Measurements from ENCODE around the gene SNX15.

The SNX15 gene

GRCh38 chr11:65047581-65048422 lies 20.6 kb downstream of the SNX15 start:
- Histone ChIP-seq H3K4me3 (ENCODE audit: low read depth, low read length) (no peak overlapping the region), H3K27me3 (no peaks in the 10 kb centered on the region), H3K9me3 (no peaks in the 10 kb centered on the region), H3K36me3 (no peaks in the 10 kb centered on the region), H3K4me1 (no peaks in the 10 kb centered on the region)
- DNase-seq = no peak
- no peak for TF ChIP-seq CTCF (IDR thresholded peaks at IDR 0.05; ENCODE audit: low read depth, low read length)

GRCh38 chr11:65051398-65051858 lies 24.2 kb downstream of the SNX15 start:
- no peak for DNase-seq

GRCh38 chr11:65053827-65054508 lies 26.7 kb downstream of the SNX15 start:
- TF ChIP-seq CTCF (IDR thresholded peaks at IDR 0.05; ENCODE audit: low read depth, low read length) = no peak
- H3K36me3 ChIP-seq = no peaks in the 10 kb centered on the region
- no peak overlapping the region for H3K4me3 ChIP-seq (ENCODE audit: low read depth, low read length)
- H3K4me1 ChIP-seq = no peaks in the 10 kb centered on the region
- DNase-seq = no peak
- H3K27me3 ChIP-seq = no peaks in the 10 kb centered on the region
- no peaks in the 10 kb centered on the region for H3K9me3 ChIP-seq

More at GRCh38 chr11:65051398-65051858, 24.2 kb downstream of the SNX15 start:
- TF ChIP-seq CTCF (IDR thresholded peaks at IDR 0.05; ENCODE audit: low read depth, low read length) = no peak
- no peak overlapping the region for H3K4me3 ChIP-seq (ENCODE audit: low read depth, low read length)
- no peaks in the 10 kb centered on the region for H3K36me3 ChIP-seq
- H3K9me3 ChIP-seq = no peaks in the 10 kb centered on the region
- no peaks in the 10 kb centered on the region for H3K27me3 ChIP-seq
- no peaks in the 10 kb centered on the region for H3K4me1 ChIP-seq

- TF ChIP-seq CTCF (IDR thresholded peaks at IDR 0.05; ENCODE audit: low read depth, low read length) = no peak
- no peak overlapping the region for H3K4me3 ChIP-seq (ENCODE audit: low read depth, low read length)
- no peaks in the 10 kb centered on the region for H3K27me3 ChIP-seq
- no peaks in the 10 kb centered on the region for H3K4me1 ChIP-seq
- no peaks in the 10 kb centered on the region for H3K9me3 ChIP-seq
- DNase-seq = no peak
- H3K36me3 ChIP-seq = no peaks in the 10 kb centered on the region
Measured at GRCh38 chr11:65055538-65055937, 28.3 kb downstream of the SNX15 start.

- TF ChIP-seq CTCF (IDR thresholded peaks at IDR 0.05; ENCODE audit: low read depth, low read length) = no peak
- Histone ChIP-seq H3K36me3 (no peaks in the 10 kb centered on the region), H3K9me3 (no peaks in the 10 kb centered on the region), H3K4me1 (no peaks in the 10 kb centered on the region), H3K27me3 (no peaks in the 10 kb centered on the region), H3K4me3 (ENCODE audit: low read depth, low read length) (no peak overlapping the region)
- no peak for DNase-seq
Measured at GRCh38 chr11:65056999-65057398, 29.8 kb downstream of the SNX15 start.

- no peaks in the 10 kb centered on the region for H3K9me3 ChIP-seq
- no peak for TF ChIP-seq CTCF (IDR thresholded peaks at IDR 0.05; ENCODE audit: low read depth, low read length)
- no peaks in the 10 kb centered on the region for H3K27me3 ChIP-seq
- no peaks in the 10 kb centered on the region for H3K4me1 ChIP-seq
- H3K36me3 ChIP-seq = no peaks in the 10 kb centered on the region
- no peak overlapping the region for H3K4me3 ChIP-seq (ENCODE audit: low read depth, low read length)
- no peak for DNase-seq
Measured at GRCh38 chr11:65057526-65057925, 30.3 kb downstream of the SNX15 start.
